ENCODE measurements around the gene KLHL2. TPM values are rescaled to one million over a fixed set of nuclear protein-coding genes. Genes with fewer than 3 reads are reported as not detected.

Gene KLHL2
- total RNA-seq, 1 donor = 16.4 TPM

GRCh38 chr4:165201806-165202205 is 5.6 kb upstream of the KLHL2 start:
- TF ChIP-seq CTCF (IDR thresholded peaks at IDR 0.05; ENCODE audit: insufficient read depth, low read depth, low read length) = no peak
- no peak for DNase-seq (ENCODE audit: low read depth)
- no peak overlapping the region for H3K4me3 ChIP-seq (ENCODE audit: low read depth, low read length)

GRCh38 chr4:165203541-165204461 is 3.6 kb upstream of the KLHL2 start:
- no peak for DNase-seq (ENCODE audit: low read depth)
- no peak overlapping the region for H3K4me3 ChIP-seq (ENCODE audit: low read depth, low read length)
- TF ChIP-seq CTCF (IDR thresholded peaks at IDR 0.05; ENCODE audit: insufficient read depth, low read depth, low read length) = no peak

GRCh38 chr4:165204462-165204830 is 2.9 kb upstream of the KLHL2 start:
- DNase-seq (ENCODE audit: low read depth) = peak; percentile 14
- H3K4me3 ChIP-seq (ENCODE audit: low read depth, low read length) = no peak overlapping the region
- TF ChIP-seq CTCF (IDR thresholded peaks at IDR 0.05; ENCODE audit: insufficient read depth, low read depth, low read length) = no peak

- DNase-seq (ENCODE audit: low read depth) = peak; percentile 21
- H3K4me3 ChIP-seq (ENCODE audit: low read depth, low read length) = peak overlapping the region; percentile 88
- no peak for TF ChIP-seq CTCF (IDR thresholded peaks at IDR 0.05; ENCODE audit: insufficient read depth, low read depth, low read length)
These were observed 338 bp upstream of the KLHL2 start for GRCh38 chr4:165207016-165207430.

- peak overlapping the region; percentile 88 for H3K4me3 ChIP-seq (ENCODE audit: low read depth, low read length)
- peak; percentile 11 for DNase-seq (ENCODE audit: low read depth)
These were observed 876 bp downstream of the KLHL2 start for GRCh38 chr4:165208221-165208652.

GRCh38 chr4:165208741-165209388 is 1.5 kb downstream of the KLHL2 start:
- peak; percentile 5 for DNase-seq (ENCODE audit: low read depth)
- H3K4me3 ChIP-seq (ENCODE audit: low read depth, low read length) = no peak overlapping the region
- TF ChIP-seq CTCF (IDR thresholded peaks at IDR 0.05; ENCODE audit: insufficient read depth, low read depth, low read length) = no peak

More at GRCh38 chr4:165208221-165208652, 876 bp downstream of the KLHL2 start:
- TF ChIP-seq CTCF (IDR thresholded peaks at IDR 0.05; ENCODE audit: insufficient read depth, low read depth, low read length) = no peak

Measured in fibroblast of villous mesenchyme (primary cell).